ENCODE results near the gene HBA1. TPM values are rescaled to one million over a fixed set of nuclear protein-coding genes. Genes with fewer than 3 reads are reported as not detected.

The HBA1 gene
- not detected in 2 replicates for total RNA-seq

GRCh38 chr16:176477-177382 lies at the start of gene HBA1:
Gene HBA1, plus strand, starts transcription at chr16:176680. Its CDS starts 37 bp downstream, at chr16:176717.

GRCh38 chr16:152141-153128 lies 24.0 kb upstream of the HBA1 start, which contains the start of gene HBZ:
Gene HBZ, plus strand, starts transcription at chr16:152644. Its CDS starts 266 bp downstream, at chr16:152910.

GRCh38 chr16:165539-166374 lies 10.7 kb upstream of the HBA1 start, which contains the start of gene HBM:
Gene HBM, plus strand, starts transcription at chr16:165978. Its CDS starts 20 bp downstream, at chr16:165998.

GRCh38 chr16:172374-172941 lies 4.0 kb upstream of the HBA1 start, which contains the start of gene HBA2:
Gene HBA2, plus strand, starts transcription at chr16:172876. Its CDS starts 37 bp downstream, at chr16:172913.

GRCh38 chr16:180101-180675 lies 3.7 kb downstream of the HBA1 start, which contains the start of gene HBQ1:
Gene HBQ1, plus strand, starts transcription at chr16:180459. Its CDS starts 28 bp downstream, at chr16:180487.

Small RNA genes within 50 kb of the gene (small RNA-seq; reads per million reads assigned to genes)
- gene RF00019: not detected

Other genes starting within 250 kb of the HBA1 start
- gene POLR3K, start 123.1 kb upstream of the HBA1 start, total RNA-seq: 2.9 and 3.5 TPM in 2 replicates
- 18.8 and 23.5 TPM in 2 replicates for gene SNRNP25, start 122.9 kb upstream of the HBA1 start, total RNA-seq
- 36.4 and 44.4 TPM in 2 replicates for gene RHBDF1, start 104.0 kb upstream of the HBA1 start, total RNA-seq
- gene MPG, start 98.5 kb upstream of the HBA1 start, total RNA-seq: 232 and 246 TPM in 2 replicates
- 14.0 and 21.7 TPM in 2 replicates for gene NPRL3, start 38.0 kb upstream of the HBA1 start, total RNA-seq
- gene HBZ, start 24.0 kb upstream of the HBA1 start, total RNA-seq: not detected in 2 replicates
- gene HBM, start 10.7 kb upstream of the HBA1 start, total RNA-seq: not detected in 2 replicates
- 0.73 TPM in 1 of 2 replicates, not detected in the other for gene HBA2, start 3.8 kb upstream of the HBA1 start, total RNA-seq
- not detected in 2 replicates for gene HBQ1, start 3.8 kb downstream of the HBA1 start, total RNA-seq
- 35.6 and 43.8 TPM in 2 replicates for gene LUC7L, start 52.8 kb downstream of the HBA1 start, total RNA-seq
- 50.4 and 52.9 TPM in 2 replicates for gene FAM234A, start 58.1 kb downstream of the HBA1 start, total RNA-seq
- 0.98 and 2.6 TPM in 2 replicates for gene RGS11, start 99.3 kb downstream of the HBA1 start, total RNA-seq
- gene ARHGDIG, start 103.9 kb downstream of the HBA1 start, total RNA-seq: 0.37 TPM in 1 of 2 replicates, not detected in the other
- 0.20 TPM in 1 of 2 replicates, not detected in the other for gene PDIA2, start 106.5 kb downstream of the HBA1 start, total RNA-seq
- 16.9 and 19.9 TPM in 2 replicates for gene AXIN1, start 176.0 kb downstream of the HBA1 start, total RNA-seq
- 57.7 and 71.9 TPM in 2 replicates for gene MRPL28, start 193.9 kb downstream of the HBA1 start, total RNA-seq
- 38.9 and 44.6 TPM in 2 replicates for gene PGAP6, start 205.3 kb downstream of the HBA1 start, total RNA-seq
- gene NME4, start 220.5 kb downstream of the HBA1 start, total RNA-seq: 69.6 and 110 TPM in 2 replicates
- 14.9 and 23.9 TPM in 2 replicates for gene DECR2, start 225.2 kb downstream of the HBA1 start, total RNA-seq
- 21.7 and 23.5 TPM in 2 replicates for gene RAB11FIP3, start 249.0 kb downstream of the HBA1 start, total RNA-seq

Measured in subcutaneous preadipocyte (primary cell).